OCI-LY1 (cell line): Measurements from ENCODE around the gene CD47.

ENCODE experiments used
- H2AFZ ChIP-seq: fragments of 200-600 bp; sonication (generic), shearing (Covaris generic); 2 replicates; pipeline ENCODE4 v1.6.0; 2014; ENCODE audit warnings: antibody characterized with exemption, mild to moderate bottlenecking, low read length
- H3F3A ChIP-seq: fragments of 200-600 bp; sonication (generic), shearing (Covaris generic); 2 replicates; pipeline ENCODE4 v1.6.0; 2014; ENCODE audit warnings: mild to moderate bottlenecking, antibody characterized with exemption, low read length, moderate library complexity; ENCODE audit not compliant: insufficient read depth
- H3K27ac ChIP-seq: fragments of 200-600 bp; sonication (generic); 2 replicates; pipeline ENCODE4 v1.5.1; 2014; ENCODE audit warnings: low read length, mixed run types, mild to moderate bottlenecking, low read depth; ENCODE audit not compliant: poor library complexity, severe bottlenecking
- H3K27me3 ChIP-seq: fragments of 200-600 bp; sonication (generic); 2 replicates; pipeline ENCODE4 v1.6.0; 2014; ENCODE audit warnings: antibody characterized with exemption, mild to moderate bottlenecking, low read length, moderate library complexity; ENCODE audit not compliant: insufficient read depth
- H3K36me3 ChIP-seq: fragments of 200-600 bp; sonication (generic); 2 replicates; pipeline ENCODE4 v1.6.1; 2014; ENCODE audit warnings: mild to moderate bottlenecking, antibody characterized with exemption, low read length, moderate library complexity, mixed read lengths; ENCODE audit not compliant: insufficient read depth
- H3K4me1 ChIP-seq: fragments of 200-600 bp; sonication (generic); 2 replicates; pipeline ENCODE4 v1.5.1; 2014; ENCODE audit warnings: mild to moderate bottlenecking, low read length, moderate library complexity; ENCODE audit not compliant: insufficient read depth, severe bottlenecking
- H3K4me2 ChIP-seq: fragments of 200-600 bp; sonication (generic), shearing (Covaris generic); 2 replicates; pipeline ENCODE4 v1.6.1; 2014; ENCODE audit warnings: low read length
- H3K4me3 ChIP-seq: fragments of 200-600 bp; sonication (generic); 2 replicates; pipeline ENCODE4 v1.5.1; 2014; ENCODE audit warnings: low read length, low read depth, mild to moderate bottlenecking, mixed read lengths; ENCODE audit not compliant: poor library complexity, severe bottlenecking
- H3K79me2 ChIP-seq: fragments of 200-600 bp; shearing (Covaris generic); 2 replicates; pipeline ENCODE4 v1.6.1; 2016; ENCODE audit warnings: mixed run types, low read length, mixed read lengths; ENCODE audit not compliant: insufficient read depth
- H3K9ac ChIP-seq: fragments of 200-600 bp; sonication (generic), shearing (Covaris generic); 2 replicates; pipeline ENCODE4 v1.6.1; 2014; ENCODE audit warnings: mild to moderate bottlenecking, low read length, mixed read lengths
- H3K9me2 ChIP-seq: fragments of 200-600 bp; sonication (generic), shearing (Covaris generic); 2 replicates; pipeline ENCODE4 v1.6.1; 2014; ENCODE audit warnings: low read depth, mild to moderate bottlenecking, low read length, mixed read lengths
- H3K9me3 ChIP-seq: fragments of 200-600 bp; shearing (Covaris generic); 2 replicates; pipeline ENCODE4 v1.6.1; 2014; ENCODE audit warnings: low read length, mixed read lengths
- H4K20me1 ChIP-seq: fragments of 200-600 bp; sonication (generic), shearing (Covaris generic); 2 replicates; pipeline ENCODE4 v1.6.0; 2016; ENCODE audit warnings: mild to moderate bottlenecking, low read length; ENCODE audit not compliant: insufficient read depth
- EZH2 ChIP-seq: fragments of 200-600 bp; sonication (generic), shearing (Covaris generic); IDR thresholded peaks from 2 replicates; pipeline ENCODE4 v1.8.0; 2017; ENCODE audit warnings: borderline replicate concordance, mixed run types, mild to moderate bottlenecking, antibody characterized with exemption, low read length, moderate library complexity, mixed read lengths
- TF ChIP-seq, protein P1 (sequence below): fragments of 200-600 bp; sonication (generic), shearing (Covaris generic); IDR thresholded peaks from 2 replicates; pipeline ENCODE4 v1.5.1; 2017; ENCODE audit warnings: mild to moderate bottlenecking, antibody characterized with exemption, low read length, moderate library complexity, mixed read lengths

The CD47 gene

DNA sequence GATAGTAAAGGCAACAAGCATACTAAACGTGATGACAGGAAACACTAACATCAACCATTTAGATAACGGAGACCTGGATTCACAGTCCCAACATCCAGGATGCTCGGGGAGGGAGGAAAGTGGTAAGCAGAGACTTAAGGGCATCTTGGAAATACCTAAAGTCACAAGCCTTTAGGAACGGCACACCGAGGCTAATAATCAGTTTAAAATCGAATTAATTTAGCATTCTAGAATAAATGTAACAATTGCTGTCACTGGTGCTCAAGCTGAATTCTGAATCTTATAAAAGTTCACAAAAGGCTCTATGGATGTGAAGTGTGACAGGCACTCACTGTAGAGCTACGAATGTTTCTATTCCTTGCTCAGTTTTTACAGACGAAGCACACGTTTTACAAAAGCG is 1.3 kb downstream of the CD47 start:
- Histone ChIP-seq H2AFZ (no peak overlapping the region), H3K27me3 (no peaks in the 10 kb centered on the region), H3K79me2 (peaks cover 58% of the 10 kb centered on the region), H3K9ac (peak overlapping the region; percentile 91), H4K20me1 (no peaks in the 10 kb centered on the region), H3K9me3 (no peaks in the 10 kb centered on the region), H3K27ac (peak overlapping the region; percentile 71), H3K36me3 (peaks cover 16% of the 10 kb centered on the region; the same call in 1 of the 2 replicates), H3K4me3 (peak overlapping the region; percentile 92), H3F3A (no peaks in the 10 kb centered on the region), H3K4me2 (peak overlapping the region; percentile 89), H3K4me1 (peaks cover 46% of the 10 kb centered on the region), H3K9me2 (no peaks in the 10 kb centered on the region)
- TF ChIP-seq, protein P1, sequence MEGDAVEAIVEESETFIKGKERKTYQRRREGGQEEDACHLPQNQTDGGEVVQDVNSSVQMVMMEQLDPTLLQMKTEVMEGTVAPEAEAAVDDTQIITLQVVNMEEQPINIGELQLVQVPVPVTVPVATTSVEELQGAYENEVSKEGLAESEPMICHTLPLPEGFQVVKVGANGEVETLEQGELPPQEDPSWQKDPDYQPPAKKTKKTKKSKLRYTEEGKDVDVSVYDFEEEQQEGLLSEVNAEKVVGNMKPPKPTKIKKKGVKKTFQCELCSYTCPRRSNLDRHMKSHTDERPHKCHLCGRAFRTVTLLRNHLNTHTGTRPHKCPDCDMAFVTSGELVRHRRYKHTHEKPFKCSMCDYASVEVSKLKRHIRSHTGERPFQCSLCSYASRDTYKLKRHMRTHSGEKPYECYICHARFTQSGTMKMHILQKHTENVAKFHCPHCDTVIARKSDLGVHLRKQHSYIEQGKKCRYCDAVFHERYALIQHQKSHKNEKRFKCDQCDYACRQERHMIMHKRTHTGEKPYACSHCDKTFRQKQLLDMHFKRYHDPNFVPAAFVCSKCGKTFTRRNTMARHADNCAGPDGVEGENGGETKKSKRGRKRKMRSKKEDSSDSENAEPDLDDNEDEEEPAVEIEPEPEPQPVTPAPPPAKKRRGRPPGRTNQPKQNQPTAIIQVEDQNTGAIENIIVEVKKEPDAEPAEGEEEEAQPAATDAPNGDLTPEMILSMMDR: no peak
- TF ChIP-seq EZH2: no peak

DNA sequence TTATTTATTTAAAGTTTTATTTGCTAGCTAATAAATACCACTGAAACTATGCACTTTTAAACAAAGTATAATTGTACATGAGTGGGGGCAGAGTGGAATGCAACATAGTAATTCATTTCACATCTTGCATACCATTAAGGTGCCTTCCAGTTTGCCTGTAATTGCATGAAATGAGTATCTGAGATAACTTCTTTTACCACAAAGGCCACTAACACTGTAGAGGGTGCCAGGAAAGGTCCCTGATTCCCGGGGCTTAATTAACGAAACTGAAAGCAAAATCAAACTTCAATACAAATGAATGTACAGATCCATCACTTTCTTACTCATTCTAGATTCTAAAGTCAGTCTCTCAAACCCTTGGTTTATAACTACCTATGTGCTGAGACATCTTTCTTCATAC is 2.1 kb downstream of the CD47 start:
- Histone ChIP-seq H3K9me3 (no peaks in the 10 kb centered on the region), H3K27me3 (no peaks in the 10 kb centered on the region), H4K20me1 (no peaks in the 10 kb centered on the region), H3F3A (no peaks in the 10 kb centered on the region), H3K4me2 (peak overlapping the region; percentile 89), H3K36me3 (peaks cover 16% of the 10 kb centered on the region; the same call in 1 of the 2 replicates), H3K9me2 (no peaks in the 10 kb centered on the region), H3K4me1 (peaks cover 46% of the 10 kb centered on the region), H3K4me3 (peak overlapping the region; percentile 92), H3K79me2 (peaks cover 67% of the 10 kb centered on the region), H3K27ac (peak overlapping the region; percentile 24), H3K9ac (peak overlapping the region; percentile 91), H2AFZ (no peak overlapping the region)
- TF ChIP-seq, protein P1: no peak
- no peak for TF ChIP-seq EZH2

DNA sequence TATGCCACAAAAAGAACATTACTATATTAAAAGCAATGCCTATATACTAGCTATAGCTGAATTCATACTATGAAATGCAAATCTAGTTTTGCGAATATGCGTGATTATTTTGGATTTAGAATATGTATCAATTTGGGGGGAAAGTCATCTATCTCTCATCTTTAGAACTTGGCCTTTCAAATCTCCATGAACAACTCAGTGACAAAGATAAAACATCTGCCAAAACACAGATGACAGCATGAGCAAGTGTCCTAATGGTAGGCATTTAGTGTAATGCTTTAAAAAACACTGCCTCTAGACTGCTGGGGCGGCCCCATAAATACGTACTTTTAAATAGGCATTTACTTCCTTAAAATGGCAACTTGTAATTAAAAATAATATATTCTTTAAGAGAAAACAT is 2.7 kb downstream of the CD47 start:
- no peaks in the 10 kb centered on the region for H3K27me3 ChIP-seq
- H3K9me2 ChIP-seq: no peaks in the 10 kb centered on the region
- H2AFZ ChIP-seq: no peak overlapping the region
- peak overlapping the region; percentile 33 for H3K27ac ChIP-seq
- H3K4me3 ChIP-seq: peak overlapping the region; percentile 92
- H3F3A ChIP-seq: no peaks in the 10 kb centered on the region
- peak overlapping the region; percentile 89 for H3K4me2 ChIP-seq
- peaks cover 73% of the 10 kb centered on the region for H3K79me2 ChIP-seq
- no peaks in the 10 kb centered on the region for H3K9me3 ChIP-seq
- H3K4me1 ChIP-seq: peaks cover 46% of the 10 kb centered on the region
- no peaks in the 10 kb centered on the region for H4K20me1 ChIP-seq
- H3K36me3 ChIP-seq: peaks cover 16% of the 10 kb centered on the region; the same call in 1 of the 2 replicates
- no peak for TF ChIP-seq EZH2
- TF ChIP-seq, protein P1: no peak
- H3K9ac ChIP-seq: peak overlapping the region; percentile 91
